ENCODE data around the gene LBH.

LBH gene

DNA sequence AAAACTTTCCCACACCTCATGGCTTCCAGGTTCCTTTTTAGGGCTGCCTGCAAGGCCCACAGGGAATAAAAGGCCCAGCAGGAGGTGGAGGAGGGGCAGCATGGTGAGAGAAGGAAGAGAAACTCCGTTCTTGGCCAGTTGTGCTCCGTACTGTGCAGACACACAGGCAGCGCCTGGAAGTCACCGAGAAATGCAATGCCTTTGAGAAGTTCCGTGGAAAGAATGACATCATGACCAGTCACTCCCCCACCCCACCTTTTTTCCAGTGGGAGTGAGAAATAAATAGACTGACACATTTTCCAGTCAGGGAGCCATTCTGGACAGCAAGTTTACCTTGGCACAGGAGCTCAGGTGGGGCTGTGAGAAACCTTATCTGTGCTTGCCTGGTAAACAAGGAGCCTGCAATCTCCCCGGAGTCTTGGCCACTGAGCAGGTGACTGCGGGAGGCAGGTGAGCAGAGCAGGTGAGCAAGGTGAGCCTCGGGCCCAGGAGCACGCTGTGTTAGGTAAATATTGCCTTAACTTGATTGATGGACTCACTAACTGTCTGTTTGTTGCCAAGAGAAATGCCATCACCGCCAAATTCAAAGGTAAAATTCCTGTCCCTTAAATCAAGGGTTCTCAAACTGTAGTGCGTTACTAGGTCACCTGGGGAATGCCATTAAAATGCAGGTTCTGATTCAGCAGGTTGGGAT, 13.5 kb upstream of the LBH start:
- DNase-seq, result peak; percentile 64

DNA sequence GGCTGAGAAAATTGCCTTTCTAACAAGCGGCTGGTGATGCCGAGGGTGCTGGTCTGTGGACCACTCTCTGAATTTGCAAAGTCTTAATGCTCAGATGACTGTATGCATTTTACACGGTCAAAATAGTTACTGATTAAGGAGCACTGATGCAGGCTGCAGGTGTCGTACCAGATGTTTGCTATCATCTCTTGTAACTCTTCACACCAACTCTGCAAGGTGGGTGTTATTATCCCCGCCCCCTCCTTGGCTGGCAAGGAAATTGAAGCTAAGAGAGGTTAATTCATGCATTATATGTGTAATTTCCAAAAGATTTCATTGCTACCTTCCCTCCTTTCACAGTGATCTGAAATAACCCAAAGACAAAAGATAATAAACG, 13.0 kb upstream of the LBH start:
- DNase-seq, result no peak

DNA sequence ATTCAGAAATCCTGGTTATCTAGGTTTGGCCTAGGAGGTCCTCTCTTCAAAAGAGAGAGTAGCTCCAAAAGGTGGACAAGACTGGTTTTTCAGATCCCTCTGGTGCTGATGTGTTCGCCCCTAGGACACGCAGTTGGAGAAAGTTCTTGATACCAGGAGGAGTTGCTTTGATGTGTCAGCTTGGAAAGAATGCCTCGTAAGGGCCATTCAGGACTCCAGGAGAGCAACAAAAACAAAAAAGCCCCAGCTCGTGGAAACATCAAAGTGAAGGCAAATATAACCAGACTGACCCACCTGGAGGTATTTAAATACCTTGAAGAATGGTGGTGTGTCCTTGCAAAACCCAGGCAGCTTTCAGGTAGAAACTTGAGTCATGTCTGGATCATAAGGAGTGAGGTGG, 12.5 kb upstream of the LBH start:
- DNase-seq, result no peak

DNA sequence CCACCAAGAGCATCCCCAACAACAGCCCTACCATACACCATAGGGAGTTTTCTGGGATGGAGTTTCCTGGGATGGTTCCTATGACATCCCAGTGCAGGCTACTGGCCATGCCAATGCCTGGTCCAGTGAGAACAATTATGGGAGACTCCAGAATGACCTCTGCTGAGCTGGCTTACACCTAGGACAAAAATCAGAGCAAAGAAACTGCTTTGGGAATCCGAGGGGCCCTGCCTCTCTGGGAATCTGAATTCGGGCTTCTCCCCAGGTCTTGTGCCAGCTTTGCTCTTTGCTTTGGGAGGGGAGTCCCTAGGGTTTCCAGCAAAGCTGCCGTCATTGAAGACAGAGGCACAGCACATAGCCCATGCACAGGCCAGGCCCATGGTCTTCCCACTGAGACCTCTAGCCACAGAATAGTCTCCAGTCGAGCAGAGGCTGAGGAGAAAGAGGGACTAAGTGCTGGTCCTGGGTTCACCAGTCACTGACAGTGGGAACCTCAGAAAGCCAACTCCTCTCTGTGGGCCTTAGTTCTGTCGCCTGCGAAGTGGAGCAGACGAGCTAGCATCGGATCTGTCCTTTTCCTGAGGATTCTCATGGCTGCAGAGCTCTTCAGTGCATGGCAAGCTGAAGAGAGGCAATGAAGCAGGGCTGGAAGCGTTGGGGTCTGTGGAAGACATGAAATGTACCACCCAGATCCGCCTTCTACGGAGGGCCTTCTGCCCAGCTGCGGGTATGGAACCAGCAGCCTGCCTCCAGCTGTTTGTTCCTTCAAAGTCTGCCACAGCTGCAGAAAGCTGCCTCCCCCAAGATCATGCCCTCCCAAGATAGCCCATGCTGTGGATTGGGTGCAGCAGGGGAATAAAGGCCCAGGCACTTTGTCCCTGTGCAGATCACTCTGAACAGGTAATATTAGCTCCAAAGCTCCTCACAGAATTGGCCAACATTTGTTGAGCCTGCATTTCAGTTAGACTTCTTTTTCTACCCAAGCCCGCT, 11.2 kb upstream of the LBH start:
- DNase-seq, result no peak

DNA sequence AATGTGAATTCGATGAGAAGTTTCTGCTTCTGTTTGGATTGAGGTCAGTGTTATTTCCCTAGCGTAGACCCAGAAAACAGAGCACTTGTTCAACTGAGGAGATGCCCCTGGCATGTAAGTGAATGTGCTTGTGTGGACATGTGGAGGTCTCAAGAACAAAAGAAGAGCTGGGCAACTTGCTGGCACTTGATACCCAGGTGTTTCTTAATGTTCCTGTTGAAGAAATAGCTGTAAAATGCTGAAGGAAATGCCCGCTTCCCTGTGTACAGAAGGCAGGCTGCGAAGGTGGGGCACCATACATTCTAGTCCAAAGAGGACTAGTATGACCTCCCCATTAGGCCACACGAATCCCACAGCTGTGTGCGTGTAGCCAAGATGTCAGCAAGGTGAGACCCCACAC, 9.8 kb upstream of the LBH start:
- no peak for DNase-seq

DNA sequence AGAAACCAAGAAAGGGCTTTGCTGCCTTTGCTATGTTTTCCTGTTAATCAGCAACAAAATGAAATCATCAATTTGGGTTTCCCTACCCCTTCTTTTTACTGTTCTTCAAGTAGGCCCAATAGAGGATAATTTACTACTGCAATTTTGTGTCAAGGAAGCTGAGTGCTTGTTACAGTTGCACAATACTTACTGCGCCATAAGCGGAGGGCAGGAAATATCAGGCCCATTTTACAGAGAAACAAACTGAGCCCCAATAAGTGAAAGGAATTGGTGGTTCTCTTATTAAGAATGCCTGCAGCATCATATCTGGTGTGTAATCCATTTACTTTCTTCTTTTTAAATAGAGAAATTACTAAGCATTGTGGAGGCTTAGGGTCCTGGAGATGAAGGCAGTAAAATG, 9.3 kb upstream of the LBH start:
- no peak for DNase-seq

DNA sequence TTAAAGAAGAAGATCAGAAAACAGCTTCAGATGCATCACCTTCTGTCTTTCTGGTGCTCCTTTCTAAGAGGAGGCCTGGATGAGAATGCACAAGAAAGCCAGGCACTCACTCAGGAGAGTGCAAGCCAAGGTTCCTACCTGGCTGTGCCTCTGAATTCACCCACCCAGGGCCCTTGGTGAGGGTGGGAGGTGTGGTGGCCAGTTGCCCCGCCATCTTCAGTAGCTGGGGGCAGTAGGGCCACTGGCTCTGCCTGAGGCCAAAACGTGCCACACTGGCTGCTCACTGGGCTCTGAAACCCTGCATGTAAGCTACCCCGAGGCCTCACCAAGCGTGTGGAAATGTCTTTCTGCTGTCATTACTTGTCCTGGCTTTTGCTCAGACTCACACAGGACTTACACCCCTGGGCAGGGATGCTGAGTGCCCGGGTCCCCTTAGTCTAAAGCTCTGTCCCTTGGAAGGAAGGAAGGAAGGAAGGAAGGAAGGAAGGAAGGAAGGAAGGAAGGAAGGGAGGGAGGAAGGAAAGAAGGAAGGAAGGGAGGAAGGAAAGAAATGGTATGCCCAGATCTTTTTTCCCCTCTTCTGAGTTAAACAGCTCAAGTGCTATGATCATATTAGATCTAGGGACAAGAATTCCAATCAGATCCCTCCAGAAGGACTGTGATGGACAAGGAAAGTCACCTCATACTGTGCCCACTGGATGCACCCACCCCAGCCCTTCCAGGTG, 8.5 kb upstream of the LBH start:
- no peak for DNase-seq

DNA sequence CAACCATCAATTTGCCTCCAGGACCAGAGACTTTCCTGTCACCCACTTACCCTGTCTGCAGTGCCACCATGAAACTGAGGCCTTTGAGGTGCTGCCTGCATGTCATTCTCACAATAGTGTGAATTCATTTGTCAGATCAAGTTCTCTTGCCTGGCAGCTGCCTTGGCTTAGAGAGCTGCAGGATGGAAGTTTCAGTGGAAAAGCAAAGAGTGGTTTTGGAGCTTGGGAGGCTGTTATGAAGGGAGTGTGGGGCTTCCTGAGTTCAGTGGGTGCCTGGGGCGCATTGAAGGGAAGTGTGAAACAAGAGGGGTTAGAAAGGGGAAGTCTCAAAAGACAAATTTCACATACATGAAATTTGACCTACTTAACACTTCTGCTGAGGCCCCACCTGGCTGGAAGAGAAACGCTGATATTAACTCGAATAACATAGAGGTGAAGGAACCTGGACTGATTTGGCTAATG, 7.9 kb upstream of the LBH start:
- DNase-seq, result peak; percentile 69

DNA sequence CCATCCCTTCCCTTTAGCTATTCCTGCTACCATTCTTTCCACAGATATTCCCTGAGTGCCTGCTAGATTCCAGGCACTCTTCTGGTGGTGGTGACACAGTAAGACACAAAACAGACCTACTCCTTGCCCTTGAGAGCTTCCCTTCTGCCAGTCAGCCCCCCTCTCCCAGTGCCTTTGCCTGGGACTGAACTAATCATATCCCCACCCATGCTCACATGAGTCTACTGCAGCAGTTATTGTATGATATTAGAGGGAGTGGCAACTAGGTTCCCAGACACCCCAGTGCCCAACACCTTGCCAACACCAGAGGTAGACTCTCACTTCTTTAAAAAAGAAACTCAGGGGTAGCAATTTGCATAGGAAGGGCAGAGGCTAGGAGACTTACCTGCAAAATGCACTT, 7.2 kb upstream of the LBH start:
- DNase-seq, result no peak

DNA sequence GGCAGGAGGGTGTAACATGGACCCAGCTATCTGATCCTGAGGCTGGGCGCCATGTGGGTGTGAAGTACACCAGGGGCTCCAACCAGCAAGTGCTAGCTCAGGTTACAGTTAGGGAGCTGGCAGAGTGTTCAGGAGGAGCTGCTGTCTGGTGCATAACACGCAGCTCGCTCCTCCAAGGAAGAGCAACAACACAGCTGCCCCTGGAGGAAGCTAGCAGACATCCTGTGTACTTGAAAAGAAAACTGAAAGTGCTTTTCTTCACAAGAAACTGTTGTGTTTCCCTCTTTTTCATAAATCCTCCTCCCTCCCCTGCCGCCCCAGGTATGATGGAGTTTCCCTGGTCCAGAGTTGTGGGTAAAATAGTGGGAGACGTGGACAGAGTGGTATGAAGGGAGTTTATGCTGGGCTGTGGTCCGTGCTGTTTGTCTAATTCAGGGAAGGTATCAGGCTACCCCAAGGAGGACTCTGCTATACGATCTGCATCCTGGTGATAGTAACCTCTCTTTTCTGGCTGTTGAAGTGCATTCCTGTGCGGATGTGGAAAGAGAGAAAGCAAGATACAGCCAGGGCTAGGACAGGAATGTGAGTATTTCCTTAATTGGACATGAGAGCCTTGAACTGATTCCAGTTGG, 6.1 kb upstream of the LBH start:
- peak; percentile 44 for DNase-seq

DNA sequence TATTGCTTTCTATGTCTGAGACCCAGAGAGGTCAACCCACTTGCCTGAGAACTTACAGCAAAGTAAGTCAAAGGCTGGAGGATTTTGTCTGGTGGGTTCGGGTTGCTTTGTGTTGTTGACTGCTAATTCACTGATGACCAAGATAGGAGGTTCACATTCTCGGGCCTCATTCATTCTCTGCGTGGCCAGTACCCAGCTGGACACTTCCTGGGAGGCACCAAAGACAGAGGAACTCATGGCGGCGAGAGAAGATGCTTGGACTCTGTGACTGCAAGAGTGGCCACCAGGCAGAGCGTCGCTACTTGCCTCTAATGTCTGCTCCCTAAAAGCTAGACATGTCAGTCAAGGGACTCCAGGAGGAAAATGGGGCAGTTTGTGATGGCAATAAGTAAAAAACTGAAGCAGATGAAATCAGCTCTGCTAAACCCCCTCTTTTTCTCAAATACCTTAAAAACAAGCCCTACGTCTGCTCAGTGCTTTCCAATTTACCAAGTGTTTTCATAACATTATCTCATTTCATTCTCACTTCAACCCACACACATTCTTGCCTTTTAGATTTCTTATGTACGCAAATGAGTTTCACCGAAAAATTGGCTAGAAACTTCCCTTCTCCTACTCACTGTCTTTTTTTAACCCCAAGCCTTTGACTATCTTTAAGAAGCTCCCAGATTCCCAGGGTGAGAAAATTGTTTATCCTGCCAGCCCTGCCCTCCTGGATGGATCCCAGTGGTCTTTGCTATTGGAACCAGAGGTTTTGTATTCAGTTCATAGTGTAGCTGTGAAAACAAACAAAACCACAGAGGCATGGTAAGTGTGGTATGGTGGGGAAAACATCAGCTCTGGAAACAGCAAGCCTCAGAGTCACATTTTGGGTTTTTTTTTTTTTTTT, 4.9 kb upstream of the LBH start:
- DNase-seq, result no peak

DNA sequence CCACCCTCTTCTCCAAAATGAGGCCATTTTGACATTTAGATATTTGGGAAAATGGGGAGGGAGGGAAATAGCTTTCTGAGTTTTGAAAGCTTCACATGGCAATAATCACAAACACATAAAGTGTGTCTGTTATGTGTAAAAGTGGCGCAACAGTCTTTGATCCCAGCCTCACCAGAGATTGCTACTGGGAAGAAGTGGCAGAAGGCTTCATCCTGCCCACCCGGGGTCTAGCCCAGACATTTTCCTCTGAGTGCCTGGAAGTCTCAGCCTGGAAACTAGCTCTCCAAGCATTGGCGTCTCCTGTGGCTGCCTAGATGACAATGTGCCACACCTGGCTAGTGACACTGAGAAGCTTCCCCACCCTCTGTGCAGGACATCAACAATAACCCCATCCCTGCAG, 1.7 kb upstream of the LBH start:
- no peak for DNase-seq

DNA sequence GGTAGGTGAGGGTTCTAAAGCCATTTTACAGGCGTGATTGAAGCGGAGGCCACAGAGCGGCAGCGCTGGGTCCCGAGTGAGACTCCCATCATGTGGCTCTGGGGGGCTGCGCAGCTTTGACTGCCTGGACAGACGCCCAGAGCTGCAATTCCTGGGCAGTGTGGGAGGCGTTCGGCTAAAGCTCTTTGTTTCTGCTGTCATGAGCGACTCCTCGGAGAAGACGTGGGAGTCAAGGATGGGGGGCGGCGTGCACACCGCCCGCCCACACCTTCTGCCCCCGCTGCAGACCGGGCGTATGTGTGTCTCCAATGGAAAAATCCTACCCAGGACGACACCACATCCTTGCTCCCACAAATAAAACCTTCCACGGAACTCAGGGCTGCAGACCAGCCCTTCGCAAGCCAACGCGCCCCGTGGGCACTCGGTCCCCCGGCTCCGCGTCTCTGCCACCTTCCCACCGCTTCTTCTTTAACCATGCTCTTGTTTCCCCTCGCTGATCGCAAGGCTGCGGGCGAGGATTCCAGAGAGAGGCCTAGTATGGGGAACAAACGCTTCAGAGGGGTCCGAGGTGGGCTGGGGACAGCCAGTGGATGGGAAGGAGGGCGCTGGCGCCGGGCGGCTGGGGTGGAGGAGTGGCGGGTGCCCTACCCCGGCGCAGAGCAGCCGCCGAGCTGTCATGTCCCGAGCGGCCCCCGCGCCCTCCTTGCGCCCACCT, 680 bp upstream of the LBH start:
- DNase-seq, result no peak

DNA sequence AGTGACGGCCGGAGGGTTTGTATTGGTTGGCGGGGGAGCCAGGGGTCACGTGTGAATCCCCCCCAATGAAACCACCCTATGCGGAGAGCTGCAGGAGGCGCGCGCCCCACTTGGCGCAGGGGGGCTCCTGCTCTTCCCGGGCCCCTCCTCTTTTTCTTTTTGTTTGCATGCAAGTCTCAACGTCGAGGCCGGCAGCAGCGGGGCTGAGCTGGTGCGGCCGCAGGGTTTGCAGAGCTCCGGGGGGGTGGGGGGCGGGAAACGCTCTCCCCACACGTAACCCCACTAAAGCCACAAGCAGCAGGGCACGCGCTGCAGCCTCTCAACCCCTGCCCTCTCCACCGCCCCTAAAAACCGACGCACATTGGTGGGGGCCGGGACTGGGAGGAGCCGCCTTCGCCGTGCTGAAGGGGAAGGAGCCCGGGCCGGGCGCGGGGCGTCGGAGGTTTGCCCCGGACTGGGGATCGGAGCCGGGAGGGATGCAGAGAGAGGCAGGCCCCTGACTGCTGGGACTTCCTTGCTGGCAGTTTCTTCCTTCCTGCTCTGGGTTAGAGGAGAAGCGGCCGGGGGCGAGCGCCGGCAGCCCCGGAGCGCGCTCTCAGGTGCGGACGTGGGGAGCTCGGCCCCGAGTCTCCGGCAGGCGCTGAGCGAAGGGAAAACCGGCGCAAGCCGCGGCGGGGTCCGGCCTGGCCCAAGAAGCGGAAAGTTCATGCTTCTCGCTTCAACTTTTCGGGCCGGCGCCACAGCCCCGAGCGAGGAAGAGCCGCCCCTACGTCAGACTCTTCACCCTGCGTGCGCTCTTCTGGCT, 864 bp downstream of the LBH start:
- DNase-seq, result no peak

DNA sequence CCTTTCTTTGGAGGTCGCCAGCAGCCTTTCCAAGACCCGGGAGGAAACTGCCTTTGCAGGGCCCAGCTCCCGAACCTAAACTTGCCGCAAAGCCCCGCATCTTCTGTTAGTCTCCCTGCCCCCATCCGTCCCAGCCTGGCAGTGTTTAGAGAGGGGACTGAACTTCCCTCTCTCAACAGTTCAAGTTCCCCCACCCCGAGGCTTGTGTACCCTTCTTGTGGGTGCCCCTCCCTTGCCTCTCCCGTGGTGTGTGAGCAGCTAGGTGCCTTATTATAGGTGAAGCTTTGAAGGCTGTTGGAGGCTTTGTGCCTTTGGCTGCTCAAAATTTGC, 1.4 kb downstream of the LBH start:
- DNase-seq, result no peak

DNA sequence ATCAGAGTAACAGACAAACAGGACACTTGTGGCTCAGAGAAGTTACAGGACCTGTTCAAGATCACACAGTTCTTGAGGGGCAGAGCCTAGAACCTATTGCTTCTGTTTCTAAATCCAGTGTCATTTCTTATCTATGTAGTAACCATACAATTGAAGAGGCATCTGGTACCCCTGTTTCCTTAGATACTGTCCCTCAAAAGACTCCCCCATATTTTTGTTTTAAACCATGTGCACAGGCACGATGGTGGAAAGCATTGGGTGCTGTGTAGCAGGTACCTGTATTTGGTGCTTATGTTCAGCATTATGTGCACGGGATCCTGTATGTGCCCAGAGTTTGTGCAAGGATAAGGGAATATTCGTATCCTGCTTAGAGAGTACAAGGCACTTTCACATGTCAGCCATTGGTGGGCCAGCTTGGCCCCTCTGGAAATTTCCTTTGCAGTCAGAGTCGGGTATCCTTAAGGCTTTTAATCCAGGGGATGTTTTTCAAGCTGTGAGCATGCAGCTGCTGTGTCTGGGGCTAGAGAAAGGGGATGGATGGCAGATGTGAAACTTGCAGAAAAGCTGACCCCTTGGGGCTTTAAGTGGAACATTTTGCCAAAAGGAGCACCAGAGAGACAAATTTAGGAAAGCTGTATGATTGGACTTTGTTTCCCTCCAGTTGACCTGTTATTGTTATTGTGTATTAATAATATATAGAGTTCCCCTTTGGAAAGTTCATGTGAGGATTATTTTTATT, 2.1 kb downstream of the LBH start:
- no peak for DNase-seq

DNA sequence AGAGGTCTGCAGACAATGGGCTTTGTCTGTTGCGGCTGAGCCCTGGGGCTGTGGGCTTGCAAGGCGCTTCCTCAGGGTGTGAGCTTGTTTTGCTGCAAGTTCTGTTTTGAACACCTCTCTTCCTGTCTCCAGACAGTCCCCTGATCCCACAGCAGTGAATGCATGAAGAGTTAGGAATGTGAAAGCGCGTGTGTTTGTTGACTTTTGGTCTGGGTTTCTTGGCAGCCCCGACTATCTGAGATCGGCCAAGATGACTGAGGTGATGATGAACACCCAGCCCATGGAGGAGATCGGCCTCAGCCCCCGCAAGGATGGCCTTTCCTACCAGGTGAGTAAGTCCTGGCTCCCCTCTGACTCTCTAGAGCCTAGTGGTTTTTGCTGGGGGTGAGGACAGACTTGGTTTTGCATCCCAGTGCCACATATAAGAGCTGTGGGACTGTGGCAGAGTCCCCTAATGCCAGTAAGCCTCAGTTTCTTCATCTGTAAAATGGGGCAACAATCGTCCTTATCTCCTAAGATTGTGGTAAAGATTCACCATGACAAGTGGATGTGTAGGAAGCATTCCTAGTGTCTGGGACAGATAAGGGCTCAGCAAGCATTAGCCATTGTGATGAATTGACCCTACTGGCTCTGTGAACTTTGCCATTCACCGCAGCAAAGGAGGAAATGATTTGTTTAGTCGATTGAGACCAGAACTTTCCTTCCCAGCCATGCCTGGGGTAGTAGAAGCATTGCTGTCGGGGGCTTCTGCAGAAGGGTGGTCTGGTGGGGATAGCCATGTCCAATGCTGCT, 3.0 kb downstream of the LBH start:
- no peak for DNase-seq

DNA sequence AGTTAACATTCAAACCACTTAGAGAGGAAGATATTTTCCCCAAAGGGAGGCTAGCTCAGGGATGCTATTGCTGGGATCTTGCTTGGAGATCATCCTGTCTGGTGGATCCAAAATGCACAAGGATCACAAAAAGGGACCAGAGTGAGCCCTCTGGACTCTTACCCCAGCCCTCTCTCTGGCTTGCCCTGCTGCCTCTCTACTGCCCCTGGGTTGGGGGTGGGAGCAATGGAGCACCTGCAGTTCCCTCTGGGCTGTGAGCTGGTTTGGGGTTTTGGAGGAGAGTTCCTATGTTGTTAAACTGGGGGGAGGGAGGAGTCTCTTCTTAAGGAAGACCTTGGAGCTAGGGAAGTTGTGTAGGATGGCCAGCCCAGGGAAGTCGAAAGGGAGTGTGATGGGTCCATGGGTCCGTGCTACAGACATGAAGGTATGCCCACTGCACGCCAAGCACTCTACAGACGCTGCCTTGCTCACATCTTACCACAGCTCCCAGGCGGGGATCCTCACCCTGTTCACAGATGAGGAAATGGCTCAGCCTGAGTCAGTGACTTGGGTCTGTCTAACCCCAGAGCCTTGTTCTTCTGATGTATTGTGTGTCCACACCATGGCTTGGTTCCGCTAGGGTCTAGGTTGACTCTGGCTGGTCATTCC, 3.8 kb downstream of the LBH start:
- DNase-seq, result peak; percentile 5

Data from MV-4-11 (cell line).